HG02884 (cell line): Measurements from ENCODE around the gene LCLAT1.

Experiments used
- ATAC-seq: cut with Tn5 transposase; IDR thresholded peaks from one replicate; pipeline ENCODE4 v1.9.1; 2021; ENCODE audit warnings: mild to moderate bottlenecking, moderate library complexity; ENCODE audit not compliant: unreplicated experiment

Gene LCLAT1

GRCh38 chr2:30686669-30687068 is 239.6 kb downstream of the LCLAT1 start:
- no peak for ATAC-seq

GRCh38 chr2:30688956-30689401 is 241.9 kb downstream of the LCLAT1 start:
- ATAC-seq = no peak

- ATAC-seq = no peak
Observed at GRCh38 chr2:30689496-30690125, 242.6 kb downstream of the LCLAT1 start.

- ATAC-seq = no peak
Observed at GRCh38 chr2:30690126-30690561, 243.1 kb downstream of the LCLAT1 start.

- ATAC-seq = no peak
Observed at GRCh38 chr2:30691091-30691947, 244.3 kb downstream of the LCLAT1 start.

GRCh38 chr2:30691948-30692828 is 245.1 kb downstream of the LCLAT1 start:
- ATAC-seq = no peak

GRCh38 chr2:30692829-30693275 is 245.8 kb downstream of the LCLAT1 start:
- ATAC-seq = no peak
